Spleen (tissue), 7 donors: ENCODE measurements around the gene BABAM2.

ENCODE experiments used
- POLR2AphosphoS5 ChIP-seq, 3 donors: sonication (generic); formaldehyde crosslinking; IDR thresholded peaks; one replicate each; pipeline ENCODE4 v1.5.1; 2017; ENCODE audit warnings: antibody characterized with exemption in 3 of 3
- TF ChIP-seq, protein P1 (sequence below), 11 experiments: fragments of 200-600 bp in 7 of 11; fragments of 450-650 bp in 4 of 11; sonication (generic) in 4 of 11; IDR thresholded peaks in 8 of 11; conservative IDR thresholded peaks in 3 of 11; 1 replicate in 7 of 11; 2 replicates in 4 of 11; pipeline versions ENCODE4 v1.4.0 to v1.8.0; 2016 to 2021; ENCODE audit warnings: antibody characterized with exemption in 11 of 11, inconsistent platforms in 4 of 11, mild to moderate bottlenecking in 1 of 11
- donor health status: DM: no; HTN: no; CAD: no; lungs with moderate emphysema.
- donor health status: DM: no; HTN: no; CAD: no.
- donor health status: DM: no; HTN: no; CAD: no.

DNA sequence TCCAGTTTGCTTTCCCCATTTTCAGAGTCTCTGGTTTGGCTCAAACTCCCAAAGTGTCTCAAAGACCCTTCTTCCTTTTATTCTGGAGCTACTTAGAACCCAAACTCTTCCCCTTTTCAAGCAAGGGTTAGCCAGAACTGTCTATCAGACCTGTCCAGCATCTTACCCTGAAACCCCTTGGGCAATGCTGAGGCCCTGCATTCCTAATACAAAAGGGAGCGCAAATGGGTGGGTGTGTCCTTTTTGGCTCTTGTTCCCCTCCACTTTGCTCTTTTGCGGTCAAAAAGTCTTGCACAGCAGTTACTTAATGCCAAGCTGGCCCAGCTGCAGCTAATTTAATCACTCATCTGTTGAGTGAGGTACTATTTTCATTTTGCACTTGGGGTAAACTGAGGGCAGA lies 270.9 kb downstream of the BABAM2 start:
- TF ChIP-seq, protein P1, sequence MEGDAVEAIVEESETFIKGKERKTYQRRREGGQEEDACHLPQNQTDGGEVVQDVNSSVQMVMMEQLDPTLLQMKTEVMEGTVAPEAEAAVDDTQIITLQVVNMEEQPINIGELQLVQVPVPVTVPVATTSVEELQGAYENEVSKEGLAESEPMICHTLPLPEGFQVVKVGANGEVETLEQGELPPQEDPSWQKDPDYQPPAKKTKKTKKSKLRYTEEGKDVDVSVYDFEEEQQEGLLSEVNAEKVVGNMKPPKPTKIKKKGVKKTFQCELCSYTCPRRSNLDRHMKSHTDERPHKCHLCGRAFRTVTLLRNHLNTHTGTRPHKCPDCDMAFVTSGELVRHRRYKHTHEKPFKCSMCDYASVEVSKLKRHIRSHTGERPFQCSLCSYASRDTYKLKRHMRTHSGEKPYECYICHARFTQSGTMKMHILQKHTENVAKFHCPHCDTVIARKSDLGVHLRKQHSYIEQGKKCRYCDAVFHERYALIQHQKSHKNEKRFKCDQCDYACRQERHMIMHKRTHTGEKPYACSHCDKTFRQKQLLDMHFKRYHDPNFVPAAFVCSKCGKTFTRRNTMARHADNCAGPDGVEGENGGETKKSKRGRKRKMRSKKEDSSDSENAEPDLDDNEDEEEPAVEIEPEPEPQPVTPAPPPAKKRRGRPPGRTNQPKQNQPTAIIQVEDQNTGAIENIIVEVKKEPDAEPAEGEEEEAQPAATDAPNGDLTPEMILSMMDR (IDR thresholded peaks at IDR 0.05 in 8 of 11, conservative IDR thresholded peaks at IDR 0.05 in 3 of 11): no peak
- no peak for TF ChIP-seq POLR2AphosphoS5 (IDR thresholded peaks at IDR 0.05)
